Suprapubic skin (tissue), 4 donors: Measurements from ENCODE around the gene LRRTM3. TPM values are rescaled to one million over a fixed set of nuclear protein-coding genes. Genes with fewer than 3 reads are reported as not detected.

Experiments
- DNase-seq, 2 donors: peaks; one replicate each; pipeline ENCODE4 v3.0.0-alpha.2; 2019; ENCODE audit warnings: low spot score in 2 of 2
- H3K27ac ChIP-seq: fragments of 200-600 bp; sonication (generic); one replicate; pipeline ENCODE4 v1.5.1; 2019
- H3K27me3 ChIP-seq: fragments of 200-600 bp; sonication (generic); one replicate; pipeline ENCODE4 v1.5.1; 2019
- H3K36me3 ChIP-seq: fragments of 200-600 bp; sonication (generic); one replicate; pipeline ENCODE4 v1.5.1; 2019
- H3K4me1 ChIP-seq: fragments of 200-600 bp; sonication (generic); one replicate; pipeline ENCODE4 v1.5.1; 2019
- H3K4me3 ChIP-seq: fragments of 200-600 bp; sonication (generic); one replicate; pipeline ENCODE4 v1.5.1; 2019; ENCODE audit warnings: mild to moderate bottlenecking
- H3K9me3 ChIP-seq: fragments of 200-600 bp; sonication (generic); one replicate; pipeline ENCODE4 v1.5.1; 2019
- CTCF ChIP-seq, 2 donors: fragments of 200-600 bp in 1 of 2; fragments of 450-650 bp in 1 of 2; sonication (generic) in 1 of 2; IDR thresholded peaks; one replicate each; pipeline ENCODE4 v1.5.1; 2016 to 2019; ENCODE audit warnings: antibody characterized with exemption in 2 of 2, mild to moderate bottlenecking in 1 of 2, moderate library complexity in 1 of 2
- EP300 ChIP-seq: sonication (generic); formaldehyde crosslinking; IDR thresholded peaks from one replicate; pipeline ENCODE4 v1.6.1; 2017; ENCODE audit warnings: antibody characterized with exemption
- POLR2A ChIP-seq, 2 donors: fragments of 450-650 bp; IDR thresholded peaks; one replicate each; pipeline ENCODE4 v1.6.1; 2017; ENCODE audit warnings: antibody characterized with exemption in 2 of 2, mild to moderate bottlenecking in 2 of 2, moderate library complexity in 2 of 2
- POLR2AphosphoS5 ChIP-seq, 3 donors: sonication (generic); formaldehyde crosslinking; IDR thresholded peaks; one replicate each; pipeline ENCODE4 v1.6.1; 2017; ENCODE audit warnings: antibody characterized with exemption in 3 of 3
- WGBS: methylation state at CpG from one replicate; pipeline ENCODE4 v1.1.5; 2018; 5-methylcytosine and 5-hydroxymethylcytosine counted together
- total RNA-seq, 4 donors: library from RNA; depleted of rRNA; stranded (reverse); fragments of >200 nt; gene quantifications; one replicate each; pipeline ENCODE4 v1.1.0, GENCODE V29; 2016

Gene LRRTM3
- total RNA-seq, 4 donors from 2014 or later, result not detected

- H3K36me3 ChIP-seq, result no peaks in the 10 kb centered on the region
- no peak for DNase-seq
These were observed 5.6 kb downstream of the LRRTM3 start for GRCh38 chr10:66931340-66931948.

GRCh38 chr10:66931949-66932343, 6.1 kb downstream of the LRRTM3 start:
- TF ChIP-seq EP300, result no peak
- no peak for TF ChIP-seq POLR2AphosphoS5 (IDR thresholded peaks at IDR 0.05)
- no peak for TF ChIP-seq CTCF (IDR thresholded peaks at IDR 0.05)
- no peak for TF ChIP-seq POLR2A (IDR thresholded peaks at IDR 0.05)

More at GRCh38 chr10:66931340-66931948, 5.6 kb downstream of the LRRTM3 start:
- peaks cover 44% of the 10 kb centered on the region for H3K27me3 ChIP-seq
- H3K4me1 ChIP-seq, result peaks cover 6% of the 10 kb centered on the region
- no peak for TF ChIP-seq EP300
- no peak for TF ChIP-seq POLR2A (IDR thresholded peaks at IDR 0.05)
- peak; percentile 44 to 59 for TF ChIP-seq CTCF (IDR thresholded peaks at IDR 0.05)
- TF ChIP-seq POLR2AphosphoS5 (IDR thresholded peaks at IDR 0.05), result no peak
- WGBS, result 36% methylated on average over 5 of the region's 5 CpGs
- H3K27ac ChIP-seq, result no peak overlapping the region
- no peak overlapping the region for H3K4me3 ChIP-seq
- no peaks in the 10 kb centered on the region for H3K9me3 ChIP-seq

DNA sequence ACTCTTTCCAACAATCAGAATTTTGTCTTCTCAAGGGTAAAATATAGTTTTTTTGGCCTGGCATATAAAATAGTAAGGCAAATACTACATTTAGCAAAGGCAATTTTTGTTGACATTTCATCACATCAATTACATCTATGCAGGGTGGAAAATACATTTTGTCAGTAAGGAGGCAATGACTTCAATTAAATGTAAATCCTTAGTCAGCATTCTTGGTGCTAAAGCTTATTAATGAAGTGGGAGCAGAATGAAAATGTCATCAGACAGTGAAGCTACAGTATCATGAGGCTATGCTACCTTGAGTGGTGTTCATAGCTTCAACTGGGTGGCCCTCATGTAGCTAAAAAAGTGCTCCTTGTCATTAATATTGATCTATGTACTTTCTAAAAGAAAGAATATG, 8.9 kb downstream of the LRRTM3 start:
- H3K4me1 ChIP-seq, result no peaks in the 10 kb centered on the region
- no peak overlapping the region for H3K27ac ChIP-seq
- peaks cover 11% of the 10 kb centered on the region for H3K27me3 ChIP-seq
- no peaks in the 10 kb centered on the region for H3K9me3 ChIP-seq
- TF ChIP-seq POLR2AphosphoS5 (IDR thresholded peaks at IDR 0.05) (no peak), CTCF (IDR thresholded peaks at IDR 0.05) (no peak), POLR2A (IDR thresholded peaks at IDR 0.05) (no peak), EP300 (no peak)
- no peak for DNase-seq
- no peaks in the 10 kb centered on the region for H3K36me3 ChIP-seq
- no peak overlapping the region for H3K4me3 ChIP-seq

More at GRCh38 chr10:66931949-66932343, 6.1 kb downstream of the LRRTM3 start:
- no peak for DNase-seq
- no peaks in the 10 kb centered on the region for H3K9me3 ChIP-seq
- no peak overlapping the region for H3K27ac ChIP-seq
- peaks cover 39% of the 10 kb centered on the region for H3K27me3 ChIP-seq
- no peak overlapping the region for H3K4me3 ChIP-seq
- WGBS, result 55% methylated on average over 3 of the region's 3 CpGs
- H3K4me1 ChIP-seq, result peaks cover 4% of the 10 kb centered on the region
- no peaks in the 10 kb centered on the region for H3K36me3 ChIP-seq

- Histone ChIP-seq H3K4me3 (no peak overlapping the region), H3K36me3 (no peaks in the 10 kb centered on the region), H3K27me3 (no peaks in the 10 kb centered on the region), H3K27ac (no peak overlapping the region), H3K4me1 (no peaks in the 10 kb centered on the region), H3K9me3 (no peaks in the 10 kb centered on the region)
- 36% methylated on average over 3 of the region's 3 CpGs for WGBS
- DNase-seq, result no peak
- no peak for TF ChIP-seq POLR2A (IDR thresholded peaks at IDR 0.05)
- TF ChIP-seq POLR2AphosphoS5 (IDR thresholded peaks at IDR 0.05), result no peak
- TF ChIP-seq CTCF (IDR thresholded peaks at IDR 0.05), result no peak
- TF ChIP-seq EP300, result no peak
These were observed 15.1 kb downstream of the LRRTM3 start for GRCh38 chr10:66940965-66941364.

GRCh38 chr10:66941491-66941890, 15.7 kb downstream of the LRRTM3 start:
- no peak for TF ChIP-seq POLR2A (IDR thresholded peaks at IDR 0.05)
- TF ChIP-seq EP300, result no peak
- TF ChIP-seq CTCF (IDR thresholded peaks at IDR 0.05), result no peak
- TF ChIP-seq POLR2AphosphoS5 (IDR thresholded peaks at IDR 0.05), result no peak
- Histone ChIP-seq H3K4me3 (no peak overlapping the region), H3K27ac (no peak overlapping the region), H3K9me3 (no peaks in the 10 kb centered on the region), H3K4me1 (no peaks in the 10 kb centered on the region), H3K27me3 (no peaks in the 10 kb centered on the region), H3K36me3 (no peaks in the 10 kb centered on the region)
- DNase-seq, result no peak
- 62% methylated on average over 5 of the region's 5 CpGs for WGBS
